Cardiac muscle cell (in vitro differentiated cells and primary cell): Measurements from ENCODE around the gene SLFN13. TPM values are rescaled to one million over a fixed set of nuclear protein-coding genes. Genes with fewer than 3 reads are reported as not detected.

Experiments
- DNase-seq, 2 donors: peaks; one replicate each; pipeline versions ENCODE4 v3.0.0 to v3.0.0-alpha.2; 2010 to 2017; ENCODE audit warnings: low read depth in 1 of 2, low spot score in 1 of 2
- H3K27ac ChIP-seq: fragments of 200-600 bp; sonication (generic); 2 replicates; pipeline ENCODE4 v1.5.1; 2016
- H3K27me3 ChIP-seq: fragments of 200-600 bp; sonication (generic); 2 replicates; pipeline ENCODE4 v1.6.0; 2016; ENCODE audit warnings: control low read depth
- H3K36me3 ChIP-seq: fragments of 200-600 bp; sonication (generic); 2 replicates; pipeline ENCODE4 v1.5.1; 2016; ENCODE audit warnings: control low read depth
- H3K4me1 ChIP-seq: fragments of 200-600 bp; sonication (generic); 2 replicates; pipeline ENCODE4 v1.8.1; 2017; ENCODE audit warnings: low read depth, mild to moderate bottlenecking, mixed run types
- H3K4me3 ChIP-seq: fragments of 200-600 bp; sonication (generic); 2 replicates; pipeline ENCODE4 v1.5.1; 2016; ENCODE audit warnings: mild to moderate bottlenecking
- H3K9me3 ChIP-seq: fragments of 200-600 bp; sonication (generic); 2 replicates; pipeline ENCODE4 v1.5.1; 2017; ENCODE audit warnings: low read depth, mild to moderate bottlenecking, control low read depth
- polyA plus RNA-seq: library from polyadenylated mRNA; unstranded; fragments of >200 nt; fragmentation: Nextera tagmentation; extraction: Ambion mirVana; gene quantifications from 2 replicates; pipeline ENCODE4 v1.2.1, GENCODE V29; 2016
- total RNA-seq: library from RNA; depleted of rRNA; stranded (reverse); fragments of >200 nt; gene quantifications from 2 replicates; pipeline ENCODE4 v1.2.3, GENCODE V29; 2016
- TF ChIP-seq, protein P1 (sequence below): IDR thresholded peaks from 2 replicates; pipeline ENCODE4 v1.5.1; 2012; ENCODE audit warnings: low read depth, mild to moderate bottlenecking, low read length

The SLFN13 gene, protein sequence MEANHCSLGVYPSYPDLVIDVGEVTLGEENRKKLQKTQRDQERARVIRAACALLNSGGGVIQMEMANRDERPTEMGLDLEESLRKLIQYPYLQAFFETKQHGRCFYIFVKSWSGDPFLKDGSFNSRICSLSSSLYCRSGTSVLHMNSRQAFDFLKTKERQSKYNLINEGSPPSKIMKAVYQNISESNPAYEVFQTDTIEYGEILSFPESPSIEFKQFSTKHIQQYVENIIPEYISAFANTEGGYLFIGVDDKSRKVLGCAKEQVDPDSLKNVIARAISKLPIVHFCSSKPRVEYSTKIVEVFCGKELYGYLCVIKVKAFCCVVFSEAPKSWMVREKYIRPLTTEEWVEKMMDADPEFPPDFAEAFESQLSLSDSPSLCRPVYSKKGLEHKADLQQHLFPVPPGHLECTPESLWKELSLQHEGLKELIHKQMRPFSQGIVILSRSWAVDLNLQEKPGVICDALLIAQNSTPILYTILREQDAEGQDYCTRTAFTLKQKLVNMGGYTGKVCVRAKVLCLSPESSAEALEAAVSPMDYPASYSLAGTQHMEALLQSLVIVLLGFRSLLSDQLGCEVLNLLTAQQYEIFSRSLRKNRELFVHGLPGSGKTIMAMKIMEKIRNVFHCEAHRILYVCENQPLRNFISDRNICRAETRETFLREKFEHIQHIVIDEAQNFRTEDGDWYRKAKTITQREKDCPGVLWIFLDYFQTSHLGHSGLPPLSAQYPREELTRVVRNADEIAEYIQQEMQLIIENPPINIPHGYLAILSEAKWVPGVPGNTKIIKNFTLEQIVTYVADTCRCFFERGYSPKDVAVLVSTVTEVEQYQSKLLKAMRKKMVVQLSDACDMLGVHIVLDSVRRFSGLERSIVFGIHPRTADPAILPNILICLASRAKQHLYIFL
- total RNA-seq (3.5 and 7.9 TPM in 2 replicates), polyA plus RNA-seq (4.2 and 5.9 TPM in 2 replicates)

DNA sequence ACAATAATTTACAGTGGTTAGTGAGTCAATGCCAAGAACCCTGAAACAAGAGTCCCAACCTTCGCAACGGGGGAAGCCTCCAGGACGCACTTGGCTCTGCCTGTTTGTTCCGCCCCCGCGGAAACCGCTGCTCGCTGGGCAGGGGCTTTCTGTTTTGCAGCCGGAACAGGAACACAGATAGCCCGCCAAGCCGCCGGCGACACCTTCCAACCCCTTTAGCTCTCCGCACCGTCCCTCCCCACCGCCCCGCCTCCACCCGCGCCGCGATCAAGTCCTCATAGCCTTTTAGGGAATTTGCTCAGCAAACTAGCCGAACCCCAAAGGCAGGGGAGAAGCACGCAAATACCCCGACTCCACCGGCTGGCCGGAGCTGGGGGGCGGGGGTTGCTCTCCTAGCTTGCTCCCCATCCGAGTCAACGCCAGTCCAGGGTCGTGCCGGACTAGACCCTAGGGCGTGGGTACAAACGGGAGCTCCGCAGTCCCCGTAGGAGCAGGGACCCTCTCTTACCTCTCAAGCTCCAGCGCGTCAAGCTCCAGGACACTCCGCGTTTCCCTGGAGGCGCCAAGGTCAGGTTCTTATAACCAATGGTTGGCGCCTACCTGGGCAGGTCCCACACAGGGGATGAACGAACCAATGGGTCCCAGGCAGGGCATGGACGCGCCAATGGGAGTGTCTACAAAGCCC is at the start of gene SLFN13:
SLFN13 (minus strand) TSS at position 553 of the 685 bp plus-strand sequence. CDS start 3,086 bp downstream, outside the sequence.
- TF ChIP-seq, protein P1, sequence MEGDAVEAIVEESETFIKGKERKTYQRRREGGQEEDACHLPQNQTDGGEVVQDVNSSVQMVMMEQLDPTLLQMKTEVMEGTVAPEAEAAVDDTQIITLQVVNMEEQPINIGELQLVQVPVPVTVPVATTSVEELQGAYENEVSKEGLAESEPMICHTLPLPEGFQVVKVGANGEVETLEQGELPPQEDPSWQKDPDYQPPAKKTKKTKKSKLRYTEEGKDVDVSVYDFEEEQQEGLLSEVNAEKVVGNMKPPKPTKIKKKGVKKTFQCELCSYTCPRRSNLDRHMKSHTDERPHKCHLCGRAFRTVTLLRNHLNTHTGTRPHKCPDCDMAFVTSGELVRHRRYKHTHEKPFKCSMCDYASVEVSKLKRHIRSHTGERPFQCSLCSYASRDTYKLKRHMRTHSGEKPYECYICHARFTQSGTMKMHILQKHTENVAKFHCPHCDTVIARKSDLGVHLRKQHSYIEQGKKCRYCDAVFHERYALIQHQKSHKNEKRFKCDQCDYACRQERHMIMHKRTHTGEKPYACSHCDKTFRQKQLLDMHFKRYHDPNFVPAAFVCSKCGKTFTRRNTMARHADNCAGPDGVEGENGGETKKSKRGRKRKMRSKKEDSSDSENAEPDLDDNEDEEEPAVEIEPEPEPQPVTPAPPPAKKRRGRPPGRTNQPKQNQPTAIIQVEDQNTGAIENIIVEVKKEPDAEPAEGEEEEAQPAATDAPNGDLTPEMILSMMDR = no peak
- Histone ChIP-seq H3K27me3 (peaks cover 97% of the 10 kb centered on the region), H3K4me1 (no peaks in the 10 kb centered on the region), H3K4me3 (peak within 1 kb of the TSS; percentile 37), H3K36me3 (no peaks in the 10 kb centered on the region), H3K27ac (no peak within 1 kb of the TSS), H3K9me3 (no peaks in the 10 kb centered on the region)
- DNase-seq = peak; percentile 67 to 87

DNA sequence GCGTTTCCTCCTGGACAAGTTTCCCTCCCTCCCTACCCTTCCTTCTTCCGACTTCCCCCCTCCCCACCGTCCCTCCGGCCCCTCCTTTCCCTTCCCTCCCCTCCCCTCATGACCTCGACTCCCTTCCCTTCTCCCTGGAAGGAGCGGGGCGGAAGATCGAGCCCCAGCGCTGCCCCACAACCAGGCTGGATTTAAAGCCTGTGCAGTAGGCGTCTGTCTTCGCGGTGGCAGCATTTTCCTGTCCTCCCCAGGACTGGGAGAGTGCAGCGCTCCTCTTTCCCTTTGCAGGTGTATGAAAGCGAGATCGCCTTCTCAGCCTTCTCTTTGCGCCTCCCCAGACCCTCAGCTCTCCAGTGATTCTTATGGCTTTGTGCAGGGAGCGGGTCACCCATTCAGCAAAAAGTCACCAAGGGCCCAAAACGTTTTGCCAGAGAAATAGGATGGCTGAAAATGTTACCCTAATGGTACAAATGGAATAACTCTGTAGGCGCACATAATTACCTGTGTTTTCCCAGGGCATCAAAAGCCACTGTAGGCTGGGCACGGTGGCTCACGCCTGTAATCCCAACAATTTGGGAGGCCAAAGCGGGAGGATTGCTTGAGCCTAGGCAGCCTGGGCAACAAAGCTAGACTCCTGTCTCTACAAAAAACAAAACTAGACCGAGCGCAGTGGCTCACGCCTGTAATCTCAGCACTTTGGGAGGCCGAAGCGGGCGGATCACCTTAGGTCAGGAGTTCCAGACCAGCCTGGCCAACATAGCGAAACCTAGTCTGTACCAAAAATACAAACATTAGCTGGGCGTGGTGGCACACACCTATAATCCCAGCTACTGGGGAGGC is 48.1 kb upstream of the SLFN13 start:
- Histone ChIP-seq H3K9me3 (no peaks in the 10 kb centered on the region), H3K27ac (no peak overlapping the region), H3K4me1 (no peaks in the 10 kb centered on the region), H3K4me3 (no peak overlapping the region), H3K27me3 (peaks cover 97% of the 10 kb centered on the region), H3K36me3 (no peaks in the 10 kb centered on the region)
- TF ChIP-seq, protein P1 = no peak
- DNase-seq = no peak

DNA sequence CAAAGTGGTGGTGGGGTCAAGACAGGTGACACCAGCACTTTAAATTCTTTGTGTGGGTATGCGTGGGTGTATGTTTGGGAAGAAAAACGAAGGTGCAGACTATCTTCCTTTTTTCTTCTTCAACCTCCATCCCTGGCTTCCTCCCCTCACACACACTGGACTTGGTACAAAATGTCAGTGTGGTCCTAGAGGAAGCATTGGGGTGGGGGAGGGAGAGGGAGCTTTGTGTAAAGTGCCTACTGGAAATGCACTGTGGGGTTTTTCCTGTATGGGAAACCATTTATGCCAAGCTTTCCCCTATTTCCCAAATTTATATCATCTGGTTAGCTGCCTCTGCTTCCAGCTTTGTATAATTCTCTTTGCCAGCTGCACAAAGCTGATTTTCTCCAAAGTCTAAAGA is 44.5 kb upstream of the SLFN13 start:
- Histone ChIP-seq H3K27ac (no peak overlapping the region), H3K9me3 (no peaks in the 10 kb centered on the region), H3K36me3 (no peaks in the 10 kb centered on the region), H3K27me3 (peaks cover 100% of the 10 kb centered on the region), H3K4me3 (no peak overlapping the region), H3K4me1 (no peaks in the 10 kb centered on the region)
- TF ChIP-seq, protein P1 = no peak
- no peak for DNase-seq

DNA sequence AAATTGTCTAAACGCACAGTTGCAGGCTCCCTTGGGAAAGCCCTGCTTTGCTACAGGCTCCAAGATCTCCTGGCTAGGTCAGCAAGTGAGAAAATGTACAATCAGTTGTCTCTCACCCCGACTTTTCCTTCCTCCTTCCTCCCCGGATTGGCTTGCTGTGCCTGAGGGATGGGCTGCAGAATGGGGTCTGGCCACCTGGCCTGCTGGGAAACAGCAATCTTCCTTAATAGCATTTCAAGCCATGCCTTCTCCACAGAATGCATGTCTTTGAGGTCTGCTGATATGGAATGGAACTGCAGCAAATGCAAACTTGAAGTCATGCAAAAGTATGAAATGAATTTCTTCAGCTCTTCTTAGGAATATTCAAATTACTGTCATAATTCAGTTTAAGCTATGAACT is 42.9 kb upstream of the SLFN13 start:
- peaks cover 100% of the 10 kb centered on the region for H3K27me3 ChIP-seq
- no peaks in the 10 kb centered on the region for H3K36me3 ChIP-seq
- DNase-seq = no peak
- no peak overlapping the region for H3K27ac ChIP-seq
- H3K9me3 ChIP-seq = no peaks in the 10 kb centered on the region
- H3K4me3 ChIP-seq = no peak overlapping the region
- no peaks in the 10 kb centered on the region for H3K4me1 ChIP-seq
- TF ChIP-seq, protein P1 = no peak
